ENCODE measurements around the gene TTC33. TPM values are rescaled to one million over a fixed set of nuclear protein-coding genes. Genes with fewer than 3 reads are reported as not detected.

TTC33 gene
- polyA plus RNA-seq, 3 donors, result 3.6 to 5.3 (median 4.9) TPM

DNA sequence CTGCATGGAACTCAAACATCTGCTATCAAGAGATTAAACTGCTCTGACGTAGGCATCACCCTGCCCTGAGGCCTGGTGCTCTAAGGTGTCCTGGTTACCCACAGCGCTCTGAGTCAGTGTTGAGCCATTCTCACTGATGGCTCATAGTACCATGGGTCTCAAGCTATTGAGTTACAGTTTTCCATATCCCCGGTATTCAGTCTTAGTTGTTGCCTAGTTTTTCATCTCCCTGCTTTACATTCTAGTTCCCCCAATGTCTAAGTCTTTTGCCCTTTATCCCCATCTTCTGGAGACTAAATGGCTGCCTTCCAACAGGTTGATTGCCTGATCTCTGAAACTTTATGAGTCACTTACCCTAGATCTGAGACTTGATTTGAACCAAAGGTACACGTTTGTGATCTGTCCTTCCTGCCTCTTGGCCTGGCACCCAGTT is 237.3 kb downstream of the TTC33 start:
- no peak overlapping the region for H3K27ac ChIP-seq (ENCODE audit: low read depth, low read length)
- 80 to 91% (median 85%) methylated on average over 4 of the region's 4 CpGs for WGBS, 3 donors

DNA sequence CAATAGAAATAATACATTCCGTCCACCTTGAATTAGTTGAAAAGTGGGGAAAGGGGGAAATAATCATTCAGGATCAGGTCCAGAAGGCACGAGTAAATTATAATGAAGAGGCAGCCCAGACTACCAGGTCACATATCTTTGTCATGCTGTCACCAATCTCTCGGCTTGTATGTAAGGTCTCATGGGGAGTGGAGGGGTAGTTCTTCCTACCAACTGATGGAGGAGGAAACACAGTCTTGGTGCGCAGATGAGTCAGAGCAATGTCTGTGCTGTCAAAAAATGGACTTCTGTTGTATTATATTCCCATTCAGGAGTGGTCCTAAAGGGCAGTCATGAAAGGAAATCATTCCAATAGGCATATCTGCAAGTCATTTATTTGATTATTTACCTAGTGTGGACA is 240.3 kb downstream of the TTC33 start:
- no peak overlapping the region for H3K27ac ChIP-seq (ENCODE audit: low read depth, low read length)
- 76 to 83% (median 79%) methylated on average over 4 of the region's 4 CpGs for WGBS, 3 donors

DNA sequence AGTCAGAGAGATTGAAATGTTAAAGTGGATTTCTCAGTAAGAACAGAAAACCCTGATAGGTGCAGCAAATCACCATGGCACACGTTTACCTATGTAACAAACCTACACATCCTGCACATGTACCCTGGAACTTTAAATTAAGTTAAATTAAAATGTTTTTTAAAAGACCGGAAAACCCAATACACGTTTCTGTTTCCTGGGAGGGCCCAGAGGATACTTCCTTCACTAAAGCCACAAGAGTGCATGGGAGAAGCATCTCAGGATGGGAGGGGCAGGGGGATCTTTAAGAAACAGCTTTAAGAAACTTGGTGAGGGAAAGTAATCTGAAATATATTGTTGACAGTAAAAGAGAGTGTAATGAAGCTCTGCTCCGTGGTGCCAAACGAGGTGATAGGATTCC is 240.8 kb downstream of the TTC33 start:
- WGBS, 3 donors, result 41 to 69% (median 54%) methylated on average over 5 of the region's 5 CpGs

DNA sequence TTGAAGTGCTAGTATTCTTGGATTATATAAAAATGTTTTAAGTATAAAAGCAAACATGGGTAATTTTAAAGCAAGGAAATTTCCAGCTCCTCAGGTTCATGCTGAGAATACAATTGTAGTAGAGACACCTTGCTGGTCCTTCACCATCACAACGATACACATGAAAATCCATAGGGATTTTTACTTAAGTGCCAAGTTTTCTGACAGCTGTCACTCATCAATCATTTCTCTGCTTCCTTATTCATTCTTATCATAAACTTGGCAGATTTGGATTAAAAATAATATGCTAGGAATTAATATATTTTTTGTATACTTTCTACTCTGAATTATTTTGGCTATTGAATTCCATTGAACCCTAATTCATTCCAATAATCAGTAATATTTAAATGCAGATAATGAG is 244.0 kb downstream of the TTC33 start:
- 74 to 89% (median 86%) methylated on average over 1 of the region's 1 CpG for WGBS, 3 donors
- no peak overlapping the region for H3K27ac ChIP-seq (ENCODE audit: low read depth, low read length)

More for the DNA sequence above, 240.8 kb downstream of the TTC33 start:
- no peak overlapping the region for H3K27ac ChIP-seq (ENCODE audit: low read depth, low read length)

DNA sequence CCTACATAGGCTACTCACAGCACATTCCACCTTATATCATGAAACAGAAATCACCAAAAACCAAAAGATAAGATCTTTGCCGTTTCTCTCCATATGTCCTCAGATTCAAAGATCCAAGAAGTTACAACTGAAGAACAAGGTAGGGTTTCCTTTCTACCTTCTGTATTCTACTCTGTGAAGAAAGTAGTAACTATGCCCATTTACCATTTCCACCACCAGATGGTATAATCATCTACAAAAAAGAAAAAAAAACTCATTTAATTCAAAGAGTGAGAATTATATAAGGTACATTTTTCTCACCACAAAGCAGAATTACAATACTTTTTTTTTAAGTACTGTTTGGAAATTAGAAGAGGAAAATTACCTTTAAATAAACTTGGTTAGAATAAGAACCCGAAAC is 248.7 kb downstream of the TTC33 start:
- no peak overlapping the region for H3K27ac ChIP-seq (ENCODE audit: low read depth, low read length)
- WGBS, 3 donors, result 41 to 54% (median 51%) methylated on average over 2 of the region's 2 CpGs

DNA sequence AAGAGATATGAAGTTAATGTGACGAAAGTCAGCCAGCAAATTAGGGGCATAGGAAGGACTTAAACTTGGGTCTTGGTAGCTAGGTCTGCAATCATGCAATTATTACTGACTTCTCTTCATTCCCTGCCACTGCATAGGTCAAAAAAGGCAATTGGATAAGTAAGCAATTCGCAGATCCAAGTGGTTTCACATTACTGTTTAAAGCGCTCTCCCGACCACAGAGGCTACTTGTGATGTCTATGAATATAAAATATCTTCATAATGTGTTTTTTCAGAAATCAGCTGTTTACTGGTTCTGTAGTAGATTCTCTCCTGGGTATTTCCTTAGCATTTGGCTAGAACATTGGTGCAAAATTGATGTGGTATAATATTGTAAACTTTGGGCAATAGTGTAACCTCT is 250.7 kb downstream of the TTC33 start:
- H3K27ac ChIP-seq (ENCODE audit: low read depth, low read length), result no peak overlapping the region
- WGBS, 3 donors, result 71 to 85% (median 80%) methylated on average over 4 of the region's 4 CpGs

DNA sequence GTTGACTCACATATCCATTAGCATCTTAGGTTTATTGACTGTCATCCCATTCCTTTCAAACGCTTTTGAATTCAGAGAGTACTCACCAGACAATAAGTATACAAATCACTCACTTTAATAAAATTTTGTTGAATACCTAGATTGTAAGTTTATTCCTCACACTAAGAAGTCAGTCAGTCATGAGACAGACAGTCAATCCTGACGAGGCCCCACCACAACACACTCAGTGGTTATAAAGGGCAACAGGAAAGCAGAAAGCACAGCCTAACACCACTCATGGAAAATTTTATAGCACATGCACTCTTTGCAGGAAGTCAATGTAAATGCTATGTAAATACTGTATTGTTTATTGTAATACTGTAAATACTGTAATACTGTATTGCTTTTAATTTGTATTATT is 252.3 kb downstream of the TTC33 start:
- WGBS, 3 donors, result 65 to 83% (median 68%) methylated on average over 2 of the region's 2 CpGs
- H3K27ac ChIP-seq (ENCODE audit: low read depth, low read length), result no peak overlapping the region

DNA sequence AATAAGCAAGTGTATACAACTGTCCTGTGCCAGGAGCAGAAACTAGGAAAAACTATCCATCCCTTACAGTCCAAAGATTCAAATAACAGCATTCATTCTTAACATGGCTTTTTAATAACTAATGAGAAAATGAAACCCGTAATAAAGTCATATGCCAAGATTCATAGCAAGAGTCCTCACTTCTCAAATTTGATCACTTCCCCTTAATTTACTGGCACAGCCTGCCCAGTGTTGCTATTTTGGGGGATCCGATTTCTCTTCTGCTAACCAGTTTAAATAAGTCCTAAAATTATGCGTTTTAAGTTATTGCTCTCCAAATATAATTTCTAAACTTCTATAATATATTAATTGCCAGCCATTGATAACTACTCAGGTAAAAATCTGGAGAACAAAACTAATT is 253.0 kb downstream of the TTC33 start:
- 54 to 85% (median 68%) methylated on average over 3 of the region's 3 CpGs for WGBS, 3 donors
- no peak overlapping the region for H3K27ac ChIP-seq (ENCODE audit: low read depth, low read length)

DNA sequence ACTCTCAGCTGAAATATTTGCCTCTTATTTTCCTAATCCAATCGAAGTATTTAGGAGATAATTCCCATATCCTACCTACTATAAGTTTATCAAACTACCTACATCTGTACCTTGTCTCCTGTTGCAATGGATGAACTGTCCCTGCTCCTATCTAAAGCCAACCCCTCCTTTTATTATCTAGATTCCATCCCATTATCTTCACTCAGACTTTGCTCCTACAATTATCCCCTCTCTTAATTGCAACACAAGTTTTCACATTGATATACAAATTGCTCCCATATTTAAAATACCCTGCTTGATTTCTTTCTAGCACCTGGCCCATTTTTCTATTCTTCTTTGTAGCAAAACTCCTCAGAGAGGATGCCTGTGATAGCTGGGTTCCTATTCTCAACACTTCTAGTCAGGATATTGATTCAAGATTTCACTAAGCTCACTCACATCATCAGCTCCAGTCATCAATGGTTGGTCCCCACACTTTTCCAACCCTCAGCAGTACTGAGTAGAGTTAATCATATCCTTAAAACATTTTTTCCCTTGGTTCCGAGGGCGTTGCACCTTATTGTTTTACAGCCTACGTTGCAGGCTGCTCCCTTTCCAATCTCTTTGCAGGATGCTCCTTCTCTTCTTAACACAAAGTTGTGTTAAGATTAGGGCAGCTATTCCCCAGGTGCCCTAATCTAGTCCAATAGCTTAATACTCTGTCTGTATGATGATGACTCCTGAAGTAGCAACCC is 253.9 kb downstream of the TTC33 start:
- WGBS, 3 donors, result 75 to 93% (median 83%) methylated on average over 4 of the region's 4 CpGs
- no peak overlapping the region for H3K27ac ChIP-seq (ENCODE audit: low read depth, low read length)

DNA sequence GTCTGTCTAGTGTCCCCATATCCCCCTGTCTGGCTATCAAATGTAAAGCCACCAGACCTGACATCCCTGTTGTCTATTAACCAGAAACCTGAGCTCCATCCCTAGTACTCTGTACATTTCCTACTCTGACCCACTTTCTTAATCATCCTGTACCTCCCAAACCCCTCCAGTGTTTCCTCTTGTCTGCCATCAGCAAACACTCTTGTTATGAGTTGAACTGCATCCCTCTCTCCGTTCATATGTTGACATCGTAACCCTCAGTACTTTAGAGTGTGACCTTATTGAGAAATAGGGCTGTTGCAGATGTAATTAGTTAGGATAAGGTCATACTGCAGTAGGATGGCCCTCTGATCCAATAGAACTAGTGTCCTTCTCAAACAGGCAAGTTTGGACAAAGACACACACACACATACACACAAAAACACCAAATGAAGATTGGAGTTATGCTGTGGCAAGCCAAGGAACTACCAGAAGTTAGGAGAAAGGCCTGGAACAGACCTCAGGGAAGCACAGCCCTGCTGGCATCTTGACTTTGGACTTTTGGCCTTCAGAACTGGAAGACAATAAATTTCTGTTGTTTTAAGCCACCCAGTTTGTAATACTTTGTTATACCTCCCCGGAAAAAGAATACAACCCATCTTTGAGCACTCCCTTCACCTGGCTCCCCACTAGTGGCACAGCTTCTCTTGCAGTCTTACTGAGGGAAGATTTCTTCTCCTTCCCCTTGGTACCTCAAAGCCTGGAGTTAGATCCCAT is 256.1 kb downstream of the TTC33 start:
- 68 to 83% (median 76%) methylated on average over 3 of the region's 3 CpGs for WGBS, 3 donors
- no peak overlapping the region for H3K27ac ChIP-seq (ENCODE audit: low read depth, low read length)

DNA sequence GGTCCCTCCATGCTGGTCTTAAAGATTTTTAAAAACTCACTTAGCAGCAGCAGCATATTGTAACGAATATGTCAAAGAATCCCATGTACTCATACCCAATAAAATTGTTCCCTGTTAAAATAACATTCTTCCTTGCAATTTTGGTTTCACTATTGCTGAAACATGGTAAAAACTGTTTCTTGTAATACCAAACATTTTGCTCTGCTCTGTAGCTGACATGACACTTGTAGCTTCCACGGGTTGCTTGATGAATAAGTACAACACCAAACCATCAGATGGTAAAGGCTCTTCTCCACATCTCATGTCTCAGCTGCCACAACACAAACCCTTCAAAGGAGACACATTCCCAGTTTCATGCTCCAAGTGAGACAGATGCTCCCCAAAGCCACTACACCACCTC is 256.8 kb downstream of the TTC33 start:
- WGBS, 3 donors, result 76 to 87% (median 81%) methylated on average over 2 of the region's 2 CpGs
- H3K27ac ChIP-seq (ENCODE audit: low read depth, low read length), result no peak overlapping the region

DNA sequence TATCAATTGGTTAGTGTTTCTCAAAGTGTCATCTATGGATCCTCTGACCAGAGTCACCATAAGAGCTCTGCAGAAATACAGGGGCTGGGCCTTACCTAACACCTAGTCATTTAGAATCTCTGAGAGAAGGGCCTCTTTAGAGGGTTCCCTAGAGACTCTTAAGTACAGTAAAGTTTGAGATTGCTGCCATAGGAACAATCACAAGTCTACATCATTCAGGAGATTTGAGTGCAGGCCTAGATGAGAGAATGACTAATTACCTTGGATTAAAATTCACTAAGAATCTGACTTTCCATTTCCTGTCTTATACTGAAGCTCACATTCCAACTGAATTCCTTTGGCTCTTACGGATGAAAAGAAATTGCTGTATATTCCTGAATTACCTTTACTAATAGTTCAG is 258.2 kb downstream of the TTC33 start:
- 81 to 84% (median 83%) methylated on average over 1 of the region's 1 CpG for WGBS, 3 donors
- no peak overlapping the region for H3K27ac ChIP-seq (ENCODE audit: low read depth, low read length)

DNA sequence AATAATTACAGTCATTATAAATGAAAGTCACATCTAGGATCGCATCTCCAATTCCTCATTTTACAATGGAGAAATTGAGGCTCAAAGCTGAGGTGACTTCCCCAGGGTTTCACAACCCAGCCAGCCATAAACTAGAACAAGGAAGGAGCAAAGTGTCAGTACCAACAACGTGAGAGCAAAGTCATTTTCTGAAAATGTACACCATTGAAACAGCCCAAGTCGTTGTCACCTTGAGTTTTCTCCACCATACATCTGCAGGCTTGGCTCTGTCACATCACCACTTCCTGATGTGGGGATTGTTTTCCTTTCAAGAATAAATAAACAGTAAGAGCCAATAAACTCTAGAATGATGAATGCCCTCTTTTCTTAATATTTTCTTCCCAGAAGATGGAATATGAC is 260.5 kb downstream of the TTC33 start:
- H3K27ac ChIP-seq (ENCODE audit: low read depth, low read length), result no peak overlapping the region
- 35 to 46% (median 39%) methylated on average over 3 of the region's 3 CpGs for WGBS, 3 donors

DNA sequence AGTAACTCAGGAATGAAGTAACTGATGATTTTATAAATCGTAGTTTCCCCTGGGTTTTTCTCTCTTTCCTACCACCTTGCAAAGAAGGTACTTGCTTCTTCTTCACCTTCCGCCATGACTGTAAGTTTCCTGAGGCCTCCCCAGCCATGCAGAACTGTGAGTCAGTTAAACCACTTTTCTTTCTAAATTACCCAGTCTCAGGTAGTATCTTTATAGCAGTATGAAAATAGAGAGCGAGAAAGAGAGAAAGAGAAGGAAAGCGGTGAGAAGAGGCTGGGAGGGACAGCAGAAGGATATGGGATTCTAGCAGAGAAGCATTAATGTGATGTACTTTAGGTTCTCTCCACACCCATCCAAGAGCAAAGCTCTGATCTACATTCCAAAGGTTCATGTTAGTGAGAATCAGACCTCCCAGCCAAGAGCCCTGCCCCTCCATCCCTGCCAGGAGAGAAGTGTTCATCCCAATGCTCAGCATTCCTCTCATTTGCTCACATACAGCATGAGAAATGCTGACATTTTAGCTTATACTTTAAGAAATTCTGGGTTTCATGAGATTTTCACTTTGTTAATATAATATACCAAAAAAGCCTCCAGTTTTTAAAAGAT is 261.0 kb downstream of the TTC33 start:
- H3K27ac ChIP-seq (ENCODE audit: low read depth, low read length), result no peak overlapping the region
- WGBS, 3 donors, result 88 to 93% (median 90%) methylated on average over 3 to 4 of the region's 4 CpGs

DNA sequence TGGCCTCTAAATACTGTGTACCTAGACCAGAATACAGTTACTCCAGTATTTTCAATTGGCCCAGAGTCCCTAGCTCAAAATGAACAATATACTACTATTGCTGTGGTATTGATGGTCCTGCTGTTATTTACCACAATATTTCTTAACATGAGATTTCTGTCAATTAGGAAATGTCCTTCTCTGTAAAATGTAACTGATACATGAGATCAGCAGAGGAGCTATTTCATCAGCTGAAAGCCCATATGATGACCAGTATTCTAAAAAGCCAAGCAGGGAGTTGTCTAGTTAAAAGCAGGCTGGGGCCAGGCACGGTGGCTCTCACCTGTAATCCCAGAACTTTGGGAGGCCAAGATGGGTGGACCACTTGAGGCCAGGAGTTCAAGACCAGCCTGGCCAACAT is 263.7 kb downstream of the TTC33 start:
- 63 to 88% (median 68%) methylated on average over 1 of the region's 1 CpG for WGBS, 3 donors
- no peak overlapping the region for H3K27ac ChIP-seq (ENCODE audit: low read depth, low read length)

DNA sequence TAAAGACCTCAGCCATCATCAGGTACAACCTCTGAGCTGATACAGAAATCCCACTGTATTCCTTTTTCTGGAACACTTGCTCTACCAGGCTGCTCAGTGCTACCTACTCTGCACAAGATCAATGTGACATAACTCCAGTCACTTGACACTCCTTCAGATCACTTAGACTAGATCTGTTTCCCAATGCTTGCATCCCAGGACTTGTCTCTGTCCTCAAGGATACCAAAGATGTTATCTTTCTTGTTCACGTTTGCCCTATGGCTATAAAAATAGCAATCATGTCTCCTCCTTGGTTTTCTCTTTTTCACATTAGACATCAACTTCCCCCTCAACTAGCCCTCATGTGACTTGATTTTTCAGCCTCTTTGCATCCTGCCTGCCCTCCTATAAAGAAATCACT is 264.1 kb downstream of the TTC33 start:
- no peak overlapping the region for H3K27ac ChIP-seq (ENCODE audit: low read depth, low read length)
- 44 to 56% (median 48%) methylated on average over 1 of the region's 1 CpG for WGBS, 3 donors

DNA sequence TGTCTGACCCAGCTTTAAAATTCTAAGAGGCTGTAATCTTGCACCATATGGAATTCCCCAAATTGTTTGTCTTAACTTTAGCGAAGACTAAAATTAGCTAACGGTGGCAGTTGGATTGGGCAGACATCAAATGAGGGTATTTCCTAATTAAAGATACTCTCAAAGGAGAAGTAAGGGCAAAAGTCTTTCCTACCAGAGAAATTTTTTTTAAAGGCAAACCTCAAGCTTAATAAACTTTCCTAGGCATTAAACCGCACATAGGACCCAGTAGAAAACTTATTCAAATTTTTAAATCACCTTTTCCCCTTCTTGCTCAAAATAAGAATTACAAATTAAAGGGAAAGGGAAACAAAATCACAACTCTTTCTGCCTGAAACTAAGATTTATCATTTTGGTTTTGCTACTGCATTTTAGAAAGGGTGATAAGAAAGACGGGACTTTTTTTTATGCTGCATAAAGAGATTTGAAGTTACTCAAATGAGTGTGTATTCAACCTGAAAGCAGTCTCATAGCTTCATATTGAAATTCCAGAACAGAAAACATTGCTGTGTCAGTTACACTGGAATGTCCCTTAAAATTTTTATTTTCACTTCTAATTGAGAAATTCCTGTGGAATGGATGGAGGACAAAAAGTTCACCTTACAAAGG is 265.2 kb downstream of the TTC33 start:
- 31 to 58% (median 40%) methylated on average over 4 of the region's 4 CpGs for WGBS, 3 donors
- no peak overlapping the region for H3K27ac ChIP-seq (ENCODE audit: low read depth, low read length)

DNA sequence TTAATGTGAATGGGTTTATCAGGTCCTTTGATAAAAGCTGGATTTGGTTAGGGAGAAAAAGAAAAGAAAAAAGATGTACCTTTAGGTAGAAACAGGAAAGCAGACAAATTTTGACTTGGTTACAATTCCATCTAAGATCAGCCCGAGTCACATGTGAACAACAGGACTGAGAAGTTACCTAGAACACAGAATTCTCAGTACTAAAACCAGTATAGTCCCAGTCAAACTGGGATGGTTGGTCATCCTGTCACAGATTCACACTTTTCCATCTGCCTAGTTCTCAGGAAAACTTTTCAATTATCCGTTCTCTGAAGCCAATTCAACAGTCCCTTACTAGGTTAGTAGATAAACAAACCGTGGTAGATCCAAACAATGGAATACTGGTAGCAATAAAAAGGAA is 266.3 kb downstream of the TTC33 start:
- WGBS, 3 donors, result 87 to 90% (median 87%) methylated on average over 3 of the region's 3 CpGs
- H3K27ac ChIP-seq (ENCODE audit: low read depth, low read length), result no peak overlapping the region
